IPS-NIHi7 (cell line): ENCODE data around the gene DPF3.

Experiments used
- DNase-seq: peaks from one replicate; pipeline ENCODE4 v3.0.0; 2012; ENCODE audit warnings: mixed read lengths; ENCODE audit errors: extremely low spot score

DPF3 gene

GRCh38 chr14:72616811-72617210 lies 277.1 kb downstream of the DPF3 start:
- DNase-seq = no peak

- DNase-seq = no peak
These were observed 277.6 kb downstream of the DPF3 start for GRCh38 chr14:72616294-72616693.

GRCh38 chr14:72615451-72616121 lies 278.3 kb downstream of the DPF3 start:
- no peak for DNase-seq

GRCh38 chr14:72614891-72615415 lies 278.9 kb downstream of the DPF3 start:
- DNase-seq = no peak

- no peak for DNase-seq
These were observed 279.5 kb downstream of the DPF3 start for GRCh38 chr14:72614365-72614764.

- DNase-seq = no peak
These were observed 280.0 kb downstream of the DPF3 start for GRCh38 chr14:72613975-72614319.

- DNase-seq = no peak
These were observed 280.5 kb downstream of the DPF3 start for GRCh38 chr14:72613231-72613974.

GRCh38 chr14:72612041-72612440 lies 281.9 kb downstream of the DPF3 start:
- no peak for DNase-seq

GRCh38 chr14:72611506-72611905 lies 282.4 kb downstream of the DPF3 start:
- no peak for DNase-seq

GRCh38 chr14:72610831-72611200 lies 283.1 kb downstream of the DPF3 start:
- no peak for DNase-seq

GRCh38 chr14:72610096-72610830 lies 283.6 kb downstream of the DPF3 start:
- DNase-seq = no peak

- DNase-seq = no peak
These were observed 284.5 kb downstream of the DPF3 start for GRCh38 chr14:72609205-72609916.

- DNase-seq = peak; percentile 36
These were observed 285.3 kb downstream of the DPF3 start for GRCh38 chr14:72608391-72609204.

- no peak for DNase-seq
These were observed 286.3 kb downstream of the DPF3 start for GRCh38 chr14:72607386-72608130.

GRCh38 chr14:72606879-72607278 lies 287.0 kb downstream of the DPF3 start:
- DNase-seq = no peak

- no peak for DNase-seq
These were observed 288.0 kb downstream of the DPF3 start for GRCh38 chr14:72605921-72606220.

GRCh38 chr14:72605096-72605920 lies 288.6 kb downstream of the DPF3 start:
- DNase-seq = no peak

GRCh38 chr14:72604133-72604532 lies 289.8 kb downstream of the DPF3 start:
- no peak for DNase-seq

- DNase-seq = no peak
These were observed 290.3 kb downstream of the DPF3 start for GRCh38 chr14:72603639-72604038.
